ENCODE measurements around the gene TMEM272.

DNA sequence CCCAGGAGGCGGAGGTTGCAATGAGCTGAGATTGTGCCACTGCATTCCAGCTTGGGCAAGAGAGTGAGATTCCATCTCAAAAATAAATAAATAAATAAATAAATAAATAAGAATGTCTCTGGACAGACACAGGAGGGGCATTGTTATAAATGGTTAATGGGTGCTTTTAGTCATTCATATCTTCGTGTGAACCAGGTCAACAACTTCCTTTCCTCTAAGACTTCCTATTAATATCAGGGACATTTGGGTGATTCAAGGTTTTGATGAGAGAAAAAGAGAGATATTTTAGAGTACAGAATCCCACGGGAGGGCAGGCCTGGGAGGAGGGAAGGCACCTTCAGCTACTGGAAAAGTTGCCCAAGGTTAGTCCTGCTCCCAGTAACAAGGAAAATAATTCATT, 64.9 kb downstream of the TMEM272 start:
- TF ChIP-seq CTCF (IDR thresholded peaks at IDR 0.05) (no peak), POLR2A (IDR thresholded peaks at IDR 0.05) (no peak)

Measured in breast epithelium (tissue), 3 donors.